B cell (primary cell): ENCODE results near the gene HOXA10. TPM values are rescaled to one million over a fixed set of nuclear protein-coding genes. Genes with fewer than 3 reads are reported as not detected.

Experiments
- ATAC-seq: fragments of 200-7000 bp; cut with Tn5 transposase; one replicate; pipeline ENCODE4 v1.10.0; 2021; ENCODE audit warnings: low read depth, mild to moderate bottlenecking, moderate number of reproducible peaks, moderate library complexity
- CTCF ChIA-PET: fragments of 350-600 bp; sonication (Branson Sonifier 250); formaldehyde crosslinking; loops from one replicate; lab custom pipeline; 2021; ENCODE audit warnings: antibody characterized with exemption, inconsistent platforms; lab: Charles Lee
- POLR2A ChIA-PET: fragments of 350-600 bp; sonication (Branson Sonifier 250); formaldehyde crosslinking; loops from one replicate; lab custom pipeline; 2021; ENCODE audit warnings: antibody characterized with exemption; lab: Charles Lee
- DNase-seq: peaks from one replicate; pipeline ENCODE4 v3.0.0; 2013
- H2AFZ ChIP-seq: 2 replicates; pipeline ENCODE4 v1.6.1; 2012; ENCODE audit warnings: mild to moderate bottlenecking, low read depth, low read length; ENCODE audit not compliant: insufficient read depth, poor library complexity, severe bottlenecking
- H3K27ac ChIP-seq, 2 donors: 1 replicate in 1 of 2; 2 replicates in 1 of 2; pipeline ENCODE4 v1.5.1; 2012 to 2013; ENCODE audit warnings: low read length in 2 of 2, mild to moderate bottlenecking in 2 of 2, moderate library complexity in 1 of 2
- H3K27me3 ChIP-seq, 4 experiments: fragments of 200-600 bp in 1 of 4; sonication (generic) in 1 of 4; replicated peaks in 1 of 4; 1 replicate in 2 of 4; 2 replicates in 2 of 4; pipeline versions ENCODE4 v1.6.1 to v1.7.0; 2013 to 2016; ENCODE audit warnings: low read length in 3 of 4, mild to moderate bottlenecking in 2 of 4, mixed read lengths in 1 of 4, moderate library complexity in 1 of 4; ENCODE audit not compliant: insufficient read depth in 4 of 4, control insufficient read depth in 3 of 4; ENCODE audit errors: control extremely low read depth in 1 of 4
- H3K36me3 ChIP-seq, 2 experiments: replicated peaks in 1 of 2; 1 replicate in 1 of 2; 2 replicates in 1 of 2; pipeline versions ENCODE4 v1.6.1 to v1.7.1; 2013; ENCODE audit warnings: low read length in 1 of 2; ENCODE audit not compliant: insufficient read depth in 2 of 2, control insufficient read depth in 1 of 2; ENCODE audit errors: control extremely low read depth in 1 of 2, extremely low read depth in 1 of 2
- H3K4me1 ChIP-seq, 2 donors: fragments of 200-600 bp in 1 of 2; sonication (generic) in 1 of 2; 1 replicate in 1 of 2; 2 replicates in 1 of 2; pipeline versions ENCODE4 v1.5.1 to v1.6.1; 2013 to 2017; ENCODE audit warnings: low read length in 2 of 2; ENCODE audit not compliant: control insufficient read depth in 2 of 2, insufficient read depth in 2 of 2
- H3K4me2 ChIP-seq: replicated peaks from 2 replicates; pipeline ENCODE3; 2012; ENCODE audit warnings: mild to moderate bottlenecking, low read depth, low read length; ENCODE audit not compliant: poor library complexity, severe bottlenecking
- H3K4me3 ChIP-seq, 5 experiments: fragments of 200-600 bp in 1 of 5; sonication (generic) in 1 of 5; 1 replicate in 3 of 5; 2 replicates in 2 of 5; pipeline versions ENCODE4 v1.5.1 to v1.7.0; 2011 to 2016; ENCODE audit warnings: low read length in 4 of 5, mild to moderate bottlenecking in 4 of 5, low read depth in 2 of 5, control low read depth in 1 of 5, moderate library complexity in 1 of 5; ENCODE audit not compliant: insufficient read depth in 1 of 5; ENCODE audit errors: control extremely low read depth in 1 of 5, extremely low read depth in 1 of 5
- H3K79me2 ChIP-seq: fragments of 200-600 bp; sonication (generic); one replicate; pipeline ENCODE4 v1.6.0; 2016; ENCODE audit warnings: low read length; ENCODE audit not compliant: control insufficient read depth, insufficient read depth
- H3K9ac ChIP-seq: fragments of 200-600 bp; sonication (generic); 2 replicates; pipeline ENCODE4 v1.6.1; 2017; ENCODE audit warnings: mild to moderate bottlenecking, low read length, moderate library complexity
- H3K9me3 ChIP-seq, 3 donors: one replicate each; pipeline versions ENCODE4 v1.6.1 to v1.7.1; 2013; ENCODE audit warnings: low read length in 2 of 3; ENCODE audit not compliant: control insufficient read depth in 2 of 3, insufficient read depth in 1 of 3; ENCODE audit errors: control extremely low read depth in 1 of 3
- H4K20me1 ChIP-seq: 2 replicates; pipeline ENCODE4 v1.6.0; 2012; ENCODE audit warnings: mild to moderate bottlenecking, low read length; ENCODE audit not compliant: insufficient read depth, control insufficient read depth, poor library complexity, severe bottlenecking
- H3K27ac Mint-ChIP-seq: one replicate; pipeline ENCODE4 v1.8.0; 2021; ENCODE audit warnings: mixed read lengths
- H3K27me3 Mint-ChIP-seq: one replicate; pipeline ENCODE4 v1.8.0; 2021; ENCODE audit warnings: mixed read lengths
- H3K4me1 Mint-ChIP-seq: one replicate; pipeline ENCODE4 v1.8.0; 2021; ENCODE audit warnings: mixed read lengths
- H3K4me3 Mint-ChIP-seq: one replicate; pipeline ENCODE4 v1.8.0; 2021; ENCODE audit warnings: mixed read lengths
- H3K9me3 Mint-ChIP-seq: one replicate; pipeline ENCODE4 v1.8.0; 2022; ENCODE audit warnings: mixed read lengths; ENCODE audit not compliant: insufficient read depth
- EZH2 ChIP-seq: IDR thresholded peaks from 2 replicates; pipeline ENCODE4 v1.6.1; 2012; ENCODE audit warnings: borderline replicate concordance, low read depth, mild to moderate bottlenecking, moderate library complexity, low read length; ENCODE audit not compliant: insufficient read depth, poor library complexity, severe bottlenecking
- WGBS: methylation state at CpG from one replicate; pipeline ENCODE4 v1.1.5; 2013; ENCODE audit warnings: missing lambda C conversion rate; ENCODE audit not compliant: insufficient coverage; 5-methylcytosine and 5-hydroxymethylcytosine counted together
- intact Hi-C: fragments of 100-400 bp; cut with micrococcal nuclease; formaldehyde crosslinking; loops from one replicate; pipeline ENCODE4 v1.10.0; 2022
- polyA plus RNA-seq: library from polyadenylated mRNA; depleted of rRNA; stranded (reverse); fragments of >200 nt; gene quantifications from 2 replicates; pipeline ENCODE4 v1.2.3, GENCODE V29; 2012
- total RNA-seq, 2 donors: library from RNA; stranded (reverse); fragments of 120-200 nt in 1 of 2; gene quantifications; 1 replicate in 1 of 2; 2 replicates in 1 of 2; pipeline versions ENCODE4 v1.2.3 to v1.2.4, GENCODE V29; 2013 to 2022
- TF ChIP-seq, protein P1 (sequence below): fragments of 200-600 bp; IDR thresholded peaks from one replicate; pipeline ENCODE4 v1.8.0; 2022; ENCODE audit warnings: antibody characterized with exemption, mild to moderate bottlenecking

The HOXA10 gene
- total and polyA plus RNA-seq, 2 donors (not counting 1 experiment from before 2014, with no cell fraction given), result not detected

DNA sequence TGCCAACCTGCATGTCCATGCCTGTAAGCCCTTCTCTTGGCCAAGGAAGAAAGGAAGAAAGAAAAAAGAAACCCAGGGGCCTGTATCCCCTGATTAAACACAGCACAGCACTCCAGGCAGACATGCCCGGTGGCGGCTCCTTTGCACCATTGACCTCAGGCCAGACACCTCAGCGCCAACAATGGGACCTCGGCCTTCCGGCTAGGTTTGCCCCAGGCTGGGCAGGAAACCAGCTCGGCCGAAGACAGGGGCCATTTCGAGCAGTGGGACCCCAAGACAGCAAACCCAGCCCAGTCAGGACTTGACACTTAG is 2.8 kb downstream of the HOXA10 start:
- peaks cover 57% of the 10 kb centered on the region for H3K27me3 Mint-ChIP-seq
- Histone ChIP-seq H3K27ac (no peak overlapping the region), H3K9me3 (peaks cover 0 to 79% (median 21%) of the 10 kb centered on the region in 3 donors), H2AFZ (no peak overlapping the region), H3K4me3 (no peak overlapping the region), H3K36me3 (no peaks in the 10 kb centered on the region), H3K9ac (no peak overlapping the region), H3K4me2 (no peak overlapping the region), H3K4me1 (peaks cover 46 to 72% of the 10 kb centered on the region in 2 donors), H3K79me2 (no peaks in the 10 kb centered on the region), H4K20me1 (peaks cover 8% of the 10 kb centered on the region), H3K27me3 (peaks cover 0 to 96% (median 82%) of the 10 kb centered on the region in 4 experiments)
- DNase-seq (no peak), ATAC-seq (no peak)
- TF ChIP-seq EZH2, result no peak
- TF ChIP-seq, protein P1, sequence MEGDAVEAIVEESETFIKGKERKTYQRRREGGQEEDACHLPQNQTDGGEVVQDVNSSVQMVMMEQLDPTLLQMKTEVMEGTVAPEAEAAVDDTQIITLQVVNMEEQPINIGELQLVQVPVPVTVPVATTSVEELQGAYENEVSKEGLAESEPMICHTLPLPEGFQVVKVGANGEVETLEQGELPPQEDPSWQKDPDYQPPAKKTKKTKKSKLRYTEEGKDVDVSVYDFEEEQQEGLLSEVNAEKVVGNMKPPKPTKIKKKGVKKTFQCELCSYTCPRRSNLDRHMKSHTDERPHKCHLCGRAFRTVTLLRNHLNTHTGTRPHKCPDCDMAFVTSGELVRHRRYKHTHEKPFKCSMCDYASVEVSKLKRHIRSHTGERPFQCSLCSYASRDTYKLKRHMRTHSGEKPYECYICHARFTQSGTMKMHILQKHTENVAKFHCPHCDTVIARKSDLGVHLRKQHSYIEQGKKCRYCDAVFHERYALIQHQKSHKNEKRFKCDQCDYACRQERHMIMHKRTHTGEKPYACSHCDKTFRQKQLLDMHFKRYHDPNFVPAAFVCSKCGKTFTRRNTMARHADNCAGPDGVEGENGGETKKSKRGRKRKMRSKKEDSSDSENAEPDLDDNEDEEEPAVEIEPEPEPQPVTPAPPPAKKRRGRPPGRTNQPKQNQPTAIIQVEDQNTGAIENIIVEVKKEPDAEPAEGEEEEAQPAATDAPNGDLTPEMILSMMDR, result no peak
- no peak overlapping the region for H3K4me3 Mint-ChIP-seq
- peak overlapping the region; percentile 77 for H3K27ac Mint-ChIP-seq
- peaks cover 19% of the 10 kb centered on the region for H3K4me1 Mint-ChIP-seq
- H3K9me3 Mint-ChIP-seq, result no peaks in the 10 kb centered on the region
- intact Hi-C loops, result no loop called here
- ChIA-PET POLR2A (no interaction called here), CTCF (interaction anchor here (1.0 to 2.8 kb wide), 5 partner anchors 10 to 27 kb away, joined by 3 to 10 read pairs (median 3); no protein-coding TSS in a partner anchor)
- 26% methylated on average over 6 of the region's 8 CpGs for WGBS

DNA sequence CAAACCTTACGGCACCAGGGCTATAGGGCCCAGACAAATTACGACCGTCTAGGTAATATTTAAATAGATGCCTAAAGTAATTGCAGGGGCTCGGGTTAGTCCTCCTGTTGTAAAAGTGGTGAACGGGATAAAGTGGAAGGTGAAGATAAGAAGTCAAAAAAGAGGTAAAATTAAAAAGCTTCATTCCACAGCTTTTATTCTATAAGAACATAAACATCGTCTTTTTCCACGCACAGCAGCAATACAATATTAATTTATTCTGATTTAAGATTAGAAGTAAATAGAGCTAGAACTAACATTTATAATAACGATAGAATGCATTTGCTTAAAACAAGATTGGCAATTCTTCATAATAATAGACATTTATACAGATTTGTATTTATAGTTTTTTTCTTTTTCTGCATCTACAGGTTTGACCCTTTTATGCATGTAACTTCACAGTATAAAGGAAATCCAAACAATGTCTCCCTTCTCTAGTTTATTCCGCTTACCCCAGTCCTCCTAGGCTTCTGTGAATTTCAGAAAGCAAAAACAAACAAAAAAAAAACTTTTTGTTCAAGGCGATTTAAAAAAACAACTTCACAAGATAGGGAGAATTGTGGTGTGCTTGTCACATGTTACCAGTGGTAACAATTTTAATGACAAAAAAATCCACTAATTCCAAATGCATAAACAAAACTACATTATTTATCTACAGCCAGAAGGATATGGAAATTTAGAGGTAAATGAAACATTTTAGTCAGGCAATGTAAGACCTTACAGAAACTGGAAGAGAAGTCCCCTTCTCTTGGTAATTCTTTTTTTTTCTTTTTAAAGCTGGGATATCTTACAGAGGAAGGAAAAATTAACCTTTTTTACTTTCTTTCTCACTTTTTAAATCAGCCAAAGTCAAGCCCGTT is 3.4 kb downstream of the HOXA10 start:
- 14% methylated on average over 1 of the region's 11 CpGs for WGBS
- H2AFZ ChIP-seq, result no peak overlapping the region

More for the DNA sequence above, 3.4 kb downstream of the HOXA10 start:
- intact Hi-C loops, result no loop called here
- DNase-seq (peak; percentile 37), ATAC-seq (no peak)
- Histone ChIP-seq H4K20me1 (peaks cover 11% of the 10 kb centered on the region), H3K4me2 (no peak overlapping the region), H3K4me3 (no peak overlapping the region), H3K27me3 (peaks cover 0 to 96% (median 82%) of the 10 kb centered on the region in 4 experiments), H3K9ac (no peak overlapping the region), H3K4me1 (peaks cover 50 to 78% of the 10 kb centered on the region in 2 donors), H3K36me3 (no peaks in the 10 kb centered on the region), H3K79me2 (no peaks in the 10 kb centered on the region), H3K27ac (no peak overlapping the region), H3K9me3 (peaks cover 0 to 84% (median 24%) of the 10 kb centered on the region in 3 donors)
- Mint-ChIP-seq H3K4me3 (no peak overlapping the region), H3K4me1 (peaks cover 19% of the 10 kb centered on the region), H3K27ac (peak overlapping the region; percentile 61), H3K9me3 (no peaks in the 10 kb centered on the region), H3K27me3 (peaks cover 56% of the 10 kb centered on the region)
- POLR2A ChIA-PET, result no interaction called here
- CTCF ChIA-PET, result interaction anchor here (1.0 to 2.8 kb wide), 6 partner anchors 9 to 25 kb away, joined by 3 to 10 read pairs (median 4); no protein-coding TSS in a partner anchor
- TF ChIP-seq EZH2, result no peak
